Measurements from ENCODE around the gene RBMS2.
"Not testable (repeated sequence)": the region's sequence is repeated elsewhere in the genome, so short reads cannot be mapped to it uniquely, and the experiment has no call there.

The RBMS2 gene, protein sequence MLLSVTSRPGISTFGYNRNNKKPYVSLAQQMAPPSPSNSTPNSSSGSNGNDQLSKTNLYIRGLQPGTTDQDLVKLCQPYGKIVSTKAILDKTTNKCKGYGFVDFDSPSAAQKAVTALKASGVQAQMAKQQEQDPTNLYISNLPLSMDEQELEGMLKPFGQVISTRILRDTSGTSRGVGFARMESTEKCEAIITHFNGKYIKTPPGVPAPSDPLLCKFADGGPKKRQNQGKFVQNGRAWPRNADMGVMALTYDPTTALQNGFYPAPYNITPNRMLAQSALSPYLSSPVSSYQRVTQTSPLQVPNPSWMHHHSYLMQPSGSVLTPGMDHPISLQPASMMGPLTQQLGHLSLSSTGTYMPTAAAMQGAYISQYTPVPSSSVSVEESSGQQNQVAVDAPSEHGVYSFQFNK

DNA sequence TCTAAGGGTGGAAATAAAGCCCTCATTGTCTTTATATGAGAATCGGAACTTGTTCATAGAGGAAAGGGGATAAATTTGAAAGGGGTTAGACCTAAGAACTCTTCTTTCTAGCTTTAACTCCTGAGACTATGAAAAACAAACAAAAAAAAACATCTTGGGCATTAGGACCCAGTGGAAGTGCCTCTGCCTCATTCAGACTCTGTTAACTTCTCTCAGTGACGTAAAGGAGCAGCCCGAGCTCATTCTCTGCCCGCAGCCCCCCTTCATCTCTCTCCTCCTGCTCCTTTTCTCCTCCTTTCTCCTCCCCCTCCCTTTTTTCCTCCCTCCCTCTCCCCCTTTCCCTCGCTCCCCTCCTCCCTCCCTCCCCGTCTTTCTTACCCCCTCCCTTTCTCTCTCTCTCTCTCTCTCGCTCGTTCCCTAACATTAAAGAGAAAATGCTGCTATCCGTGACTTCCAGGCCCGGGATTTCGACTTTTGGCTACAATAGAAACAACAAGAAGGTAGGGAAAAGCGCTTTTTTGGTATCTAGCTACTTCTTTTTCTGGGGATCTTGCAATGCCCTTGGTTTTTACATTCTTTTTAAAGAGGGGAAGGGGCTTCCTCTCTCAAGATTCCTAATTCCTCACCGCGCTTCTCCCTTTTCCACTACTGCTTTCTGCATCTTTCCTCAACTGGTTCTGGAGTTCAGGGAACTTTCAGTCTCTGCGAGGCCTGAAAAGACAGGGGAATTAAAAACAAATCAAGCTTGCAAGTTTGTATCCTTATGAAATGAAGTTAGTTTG lies at the start of gene RBMS2:
RBMS2 (plus strand) TSS at position 231 of the 782 bp plus-strand sequence; CDS start at position 435, 204 bp downstream.
- in situ Hi-C loops (cut with HindIII; ENCODE audit: low sequenced_read_pairs), result loop anchor here (25.0 kb wide), 1 partner anchor 91 kb away; no protein-coding TSS in a partner anchor

GRCh38 chr12:56474389-56474788 lies 47.2 kb upstream of the RBMS2 start:
- in situ Hi-C loops (cut with HindIII; ENCODE audit: low sequenced_read_pairs), result loop anchor here (25.0 kb wide), 1 partner anchor 287 kb away; the partner anchor contains the start of gene SMARCC2

GRCh38 chr12:56476143-56476542 lies 45.5 kb upstream of the RBMS2 start:
- in situ Hi-C loops (cut with HindIII; ENCODE audit: low sequenced_read_pairs), result no loop called here

DNA sequence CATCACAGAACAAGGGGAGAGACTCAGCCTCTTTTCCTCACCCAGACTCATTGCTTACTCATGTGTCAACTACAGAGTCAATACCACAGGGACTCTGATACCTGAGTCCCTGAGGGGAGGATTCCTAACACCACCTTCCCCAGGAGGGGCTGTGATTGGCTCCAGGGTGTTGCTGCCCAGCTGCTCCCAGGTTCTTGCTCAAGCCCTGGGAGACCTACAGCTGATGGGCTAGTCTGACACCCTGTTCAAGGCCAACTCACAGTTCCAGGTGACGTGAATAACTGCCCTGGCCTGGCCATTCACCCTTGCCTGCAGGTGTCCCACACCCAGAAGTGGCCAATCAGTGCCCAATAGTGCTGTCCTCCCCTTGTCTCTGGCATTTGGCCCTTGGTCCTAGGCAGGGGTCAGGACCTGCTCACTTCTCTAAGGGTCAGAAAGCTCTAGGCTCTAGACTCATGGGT lies 44.6 kb upstream of the RBMS2 start:
- in situ Hi-C loops (cut with HindIII; ENCODE audit: low sequenced_read_pairs), result no loop called here

- in situ Hi-C loops (cut with HindIII; ENCODE audit: low sequenced_read_pairs), result no loop called here
Observed at GRCh38 chr12:56477521-56478225, 43.9 kb upstream of the RBMS2 start.

GRCh38 chr12:56479625-56480024 lies 42.0 kb upstream of the RBMS2 start:
- in situ Hi-C loops (cut with HindIII; ENCODE audit: low sequenced_read_pairs), result no loop called here

- in situ Hi-C loops (cut with HindIII; ENCODE audit: low sequenced_read_pairs), result no loop called here
Observed at GRCh38 chr12:56484566-56484965, 37.1 kb upstream of the RBMS2 start.

DNA sequence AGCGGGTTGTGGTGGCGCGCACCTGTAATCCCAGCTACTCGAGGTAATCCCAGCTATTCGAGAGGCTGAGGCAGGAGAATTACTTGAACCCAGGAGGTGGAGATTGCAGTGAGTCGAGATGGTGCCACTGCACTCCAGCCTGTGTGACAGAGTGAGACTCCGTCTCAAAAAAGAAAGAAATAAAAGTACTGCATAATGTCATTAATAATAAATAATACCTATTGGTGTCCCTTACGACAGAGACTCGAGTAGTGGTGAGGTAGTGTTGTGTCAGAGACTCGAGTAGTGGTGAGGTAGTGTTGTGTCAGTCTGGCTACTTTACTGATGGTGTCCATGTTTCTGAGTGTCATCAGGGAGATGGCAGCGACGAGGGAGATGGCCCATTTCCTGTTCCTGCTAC lies 34.9 kb upstream of the RBMS2 start:
- in situ Hi-C loops (cut with HindIII; ENCODE audit: low sequenced_read_pairs), result no loop called here

DNA sequence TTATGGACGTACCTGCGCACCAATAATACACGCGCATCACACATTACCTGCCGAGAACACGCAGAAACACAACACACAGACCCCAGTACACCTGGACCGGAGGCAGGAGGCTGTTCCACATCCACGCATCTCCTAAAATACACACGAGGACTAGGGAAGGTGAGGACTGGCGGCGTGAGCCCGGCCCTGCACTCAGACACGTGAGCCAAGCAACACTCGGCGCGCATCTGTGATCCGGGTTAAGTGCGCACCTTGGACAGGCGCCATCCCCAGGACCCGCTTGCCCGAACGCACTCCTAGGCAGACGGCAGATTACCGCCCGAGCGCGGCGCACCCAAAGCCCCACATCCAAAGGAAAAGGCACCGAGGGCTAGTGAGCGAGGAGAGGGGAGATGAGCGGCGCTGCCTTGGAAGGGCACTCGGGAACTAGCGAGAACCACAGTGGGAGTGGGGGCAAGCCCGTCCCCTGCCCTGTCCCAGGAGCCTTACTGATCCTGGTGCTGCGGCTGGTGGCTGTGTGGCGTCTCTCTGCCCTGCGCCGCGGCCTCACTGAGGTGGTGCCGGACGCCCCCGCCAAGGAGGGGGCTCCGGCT lies 34.1 kb upstream of the RBMS2 start:
- in situ Hi-C loops (cut with HindIII; ENCODE audit: low sequenced_read_pairs), result no loop called here

GRCh38 chr12:56488041-56488955 lies 33.3 kb upstream of the RBMS2 start, which contains the start of gene GLS2:
Gene GLS2, minus strand, starts transcription at chr12:56488161. Its CDS starts 43 bp downstream, at chr12:56488118.
- in situ Hi-C loops (cut with HindIII; ENCODE audit: low sequenced_read_pairs), result no loop called here

DNA sequence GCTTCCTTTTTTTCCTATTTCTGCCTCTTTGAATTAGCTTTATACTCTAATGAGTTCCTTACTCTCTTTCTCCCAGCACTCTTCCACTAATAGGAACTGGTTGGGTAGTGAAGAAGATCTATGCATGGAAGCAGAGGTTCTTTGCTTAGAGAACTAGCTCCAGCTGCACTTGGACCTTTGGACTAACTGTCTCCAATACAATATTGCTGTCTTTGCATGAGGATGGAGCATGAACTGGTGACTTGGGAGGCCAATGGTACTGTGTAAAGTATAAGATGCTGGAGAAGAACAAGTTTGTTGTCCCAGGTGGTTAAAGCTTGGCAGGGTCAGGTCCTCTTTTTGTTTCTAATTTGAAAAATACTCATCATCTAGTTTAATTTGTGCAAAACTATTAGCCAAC lies 31.3 kb upstream of the RBMS2 start:
- in situ Hi-C loops (cut with HindIII; ENCODE audit: low sequenced_read_pairs), result no loop called here

DNA sequence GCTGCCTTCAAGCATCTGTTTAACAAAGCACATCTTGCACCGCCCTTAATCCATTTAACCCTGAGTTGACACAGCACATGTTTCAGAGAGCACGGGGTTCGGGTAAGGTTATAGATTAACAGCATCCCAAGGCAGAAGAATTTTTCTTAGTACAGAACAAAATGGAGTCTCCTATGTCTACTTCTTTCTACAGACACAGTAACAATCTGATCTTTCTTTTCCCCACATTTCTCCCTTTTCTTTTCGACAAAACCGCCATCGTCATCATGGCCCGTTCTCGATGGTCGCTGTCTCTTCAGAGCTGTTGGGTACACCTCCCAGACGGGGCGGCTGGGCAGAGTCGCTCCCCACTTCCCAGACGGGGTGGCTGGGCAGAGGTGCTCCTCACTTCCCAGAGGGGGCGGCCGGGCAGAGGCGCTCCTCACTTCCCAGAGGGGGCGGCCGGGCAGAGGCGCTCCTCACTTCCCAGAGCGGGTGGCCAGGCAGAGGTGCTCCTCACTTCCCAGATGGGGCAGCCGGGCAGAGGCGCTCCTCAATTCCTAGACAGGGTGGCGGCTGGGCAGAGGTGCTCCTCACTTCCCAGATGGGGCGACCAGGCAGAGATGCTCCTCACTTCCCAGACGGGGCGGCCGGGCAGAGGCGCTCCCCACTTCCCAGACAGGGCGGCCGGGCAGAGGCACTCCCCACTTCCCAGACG lies 28.1 kb upstream of the RBMS2 start:
- in situ Hi-C loops (cut with HindIII; ENCODE audit: low sequenced_read_pairs), result not testable (repeated sequence)

DNA sequence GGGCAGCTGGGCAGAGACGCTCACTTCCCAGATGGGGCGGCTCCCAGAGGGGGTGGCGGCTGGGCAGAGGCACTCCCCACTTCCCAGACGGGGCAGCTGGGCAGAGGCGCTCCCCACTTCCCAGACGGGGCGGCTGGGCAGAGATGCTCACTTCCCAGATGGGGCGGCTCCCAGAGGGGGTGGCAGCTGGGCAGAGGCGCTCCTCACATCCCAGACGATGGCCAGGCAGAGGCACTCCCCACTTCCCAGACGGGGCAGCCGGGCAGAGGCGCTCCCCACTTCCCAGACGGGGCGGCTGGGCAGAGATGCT lies 27.6 kb upstream of the RBMS2 start:
- in situ Hi-C loops (cut with HindIII; ENCODE audit: low sequenced_read_pairs), result not testable (repeated sequence)

DNA sequence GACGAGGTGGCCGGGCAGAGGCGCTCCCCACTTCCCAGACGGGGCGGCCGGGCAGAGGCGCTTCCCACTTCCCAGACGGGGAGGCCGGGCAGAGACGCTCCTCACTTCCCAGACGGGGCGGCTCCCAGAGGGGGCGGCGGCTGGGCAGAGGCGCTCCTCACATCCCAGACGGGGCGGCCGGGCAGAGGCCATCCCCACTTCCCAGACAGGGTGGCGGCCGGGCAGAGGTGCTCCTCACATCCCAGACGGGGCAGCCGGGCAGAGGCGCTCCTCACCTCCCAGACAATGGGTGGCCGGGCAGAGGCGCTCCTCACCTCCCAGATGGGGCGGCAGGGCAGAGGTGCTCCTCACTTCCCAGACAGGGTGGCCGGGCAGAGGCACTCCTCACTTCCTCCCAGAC lies 27.1 kb upstream of the RBMS2 start:
- in situ Hi-C loops (cut with HindIII; ENCODE audit: low sequenced_read_pairs), result not testable (repeated sequence)

DNA sequence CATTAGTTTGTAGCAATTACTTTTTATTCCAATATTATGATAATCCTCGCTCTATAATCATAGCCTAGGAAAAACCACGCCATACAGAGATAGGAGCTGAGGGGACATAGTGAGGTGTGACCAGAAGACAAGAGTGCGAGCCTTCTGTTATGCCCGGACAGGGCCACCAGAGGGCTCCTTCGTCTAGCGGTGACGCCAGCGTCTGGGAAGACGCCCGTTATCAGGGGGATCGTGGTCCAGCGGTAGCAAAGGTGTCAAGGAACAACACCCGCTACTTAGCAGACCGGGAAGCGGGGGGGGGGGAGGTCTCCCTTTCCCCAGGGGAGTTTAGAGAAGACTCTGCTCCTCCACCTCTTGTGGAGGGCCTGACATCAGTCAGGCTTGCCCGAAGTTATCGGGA lies 24.9 kb upstream of the RBMS2 start:
- in situ Hi-C loops (cut with HindIII; ENCODE audit: low sequenced_read_pairs), result not testable (repeated sequence)

DNA sequence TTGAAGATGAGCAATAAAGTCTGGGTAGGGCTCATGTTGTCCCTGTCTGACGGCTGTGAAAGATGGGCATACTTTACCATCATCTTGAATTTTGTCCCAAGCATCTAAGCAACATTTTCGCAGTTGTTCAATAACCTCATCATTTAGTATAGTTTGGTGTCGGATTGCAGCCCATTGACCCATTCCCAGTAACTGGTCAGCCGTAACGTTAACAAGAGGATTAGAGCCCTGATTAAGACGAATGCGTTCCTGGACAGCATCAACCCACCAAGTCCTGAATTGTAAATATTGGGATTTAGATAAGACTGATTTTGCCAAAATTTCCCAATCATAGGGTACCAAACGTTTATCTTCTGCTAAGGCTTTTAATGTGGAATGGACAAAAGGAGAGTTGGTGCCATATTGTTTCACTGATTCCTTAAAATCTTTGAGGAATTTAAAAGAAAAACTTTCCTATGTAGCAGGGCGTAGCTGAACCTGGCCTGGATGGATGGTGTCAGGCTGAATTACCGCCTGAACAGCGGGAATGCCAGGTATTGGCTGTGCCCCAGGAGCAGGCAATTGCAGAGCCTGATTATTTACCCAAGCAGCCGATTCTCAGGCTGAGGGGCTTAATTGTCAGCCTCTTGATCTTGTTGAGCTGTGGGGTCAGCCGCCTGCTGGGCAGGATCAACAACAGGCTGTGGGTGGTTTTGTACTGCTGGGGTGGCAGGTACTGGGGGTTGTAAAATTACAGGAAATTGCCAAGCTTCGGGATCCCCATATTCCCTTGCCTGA lies 23.3 kb upstream of the RBMS2 start:
- in situ Hi-C loops (cut with HindIII; ENCODE audit: low sequenced_read_pairs), result not testable (repeated sequence)

DNA sequence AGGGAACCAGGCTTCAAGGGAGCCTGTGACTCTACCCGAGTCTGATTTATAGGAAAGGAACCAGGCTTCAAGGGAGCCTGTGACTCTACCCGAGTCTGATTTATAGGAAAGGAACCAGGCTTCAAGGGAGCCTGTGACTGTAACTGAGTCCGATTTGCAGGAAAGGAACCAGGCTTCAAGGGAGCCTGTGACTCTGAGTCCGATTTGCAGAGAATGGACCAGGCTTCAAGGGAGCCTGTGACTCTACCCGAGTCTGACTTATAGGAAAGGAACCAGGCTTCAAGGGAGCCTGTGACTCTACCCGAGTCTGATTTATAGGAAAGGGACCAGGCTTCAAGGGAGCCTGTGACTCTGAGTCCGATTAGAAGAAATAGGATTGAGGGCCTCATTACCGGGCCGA lies 22.2 kb upstream of the RBMS2 start:
- in situ Hi-C loops (cut with HindIII; ENCODE audit: low sequenced_read_pairs), result not testable (repeated sequence)

DNA sequence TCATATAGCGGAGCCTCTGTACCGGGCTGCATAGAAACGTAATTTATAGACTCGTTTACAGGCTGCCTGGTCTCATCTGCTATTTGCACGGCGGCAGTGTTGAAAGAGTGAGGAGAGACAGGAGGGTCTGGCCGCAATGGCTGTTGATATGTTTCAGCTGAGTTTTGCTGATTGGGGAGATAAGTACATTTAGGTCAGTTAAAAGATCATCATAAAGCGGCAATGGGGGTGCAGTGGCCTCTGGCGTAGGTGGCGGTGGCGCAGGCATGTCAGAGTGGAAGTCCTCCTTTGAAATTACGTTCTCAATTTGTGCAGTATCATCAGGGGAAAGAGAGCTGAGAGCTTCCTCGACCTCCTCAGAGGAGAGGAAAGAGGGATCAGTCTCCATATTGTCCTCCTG lies 21.7 kb upstream of the RBMS2 start:
- in situ Hi-C loops (cut with HindIII; ENCODE audit: low sequenced_read_pairs), result loop anchor here (25.0 kb wide), 1 partner anchor 112 kb away; no protein-coding TSS in a partner anchor

Measured in DLD1 (cell line).